ENCODE measurements around the gene CALCB. TPM values are rescaled to one million over a fixed set of nuclear protein-coding genes. Genes with fewer than 3 reads are reported as not detected.

Gene CALCB
- total RNA-seq, 2 experiments from 2014 or later = 0.30 to 0.39 TPM

DNA sequence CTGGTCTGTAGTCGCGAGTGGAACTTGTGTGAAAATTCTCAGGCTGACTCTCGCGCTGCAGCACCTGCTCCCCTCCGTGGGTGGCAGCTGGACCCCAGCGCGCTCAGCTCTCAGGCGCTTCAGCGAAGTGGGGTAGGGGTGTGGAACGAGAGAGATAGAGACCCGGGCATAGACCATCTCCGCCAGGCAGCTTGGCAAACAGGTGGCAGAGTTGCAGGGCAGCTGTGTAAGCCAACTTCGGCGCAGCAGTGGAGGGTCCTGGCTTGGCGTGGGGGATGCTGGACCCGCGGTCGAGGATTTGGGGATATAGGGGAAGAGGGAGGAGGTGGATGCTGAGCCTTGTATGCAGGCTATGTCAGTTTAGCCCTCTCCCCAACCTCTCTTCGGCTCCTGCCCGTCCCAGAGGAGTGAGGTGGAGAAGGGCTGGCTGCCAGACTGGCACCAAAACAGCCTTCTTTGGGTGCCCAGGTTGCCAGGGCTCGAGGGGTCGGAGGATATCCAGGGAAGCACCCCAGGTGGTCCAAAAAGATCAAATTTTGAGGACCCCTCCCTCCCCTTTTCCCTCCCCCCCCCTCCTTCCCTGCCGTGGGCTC lies 746 bp upstream of the CALCB start:
- CTCF ChIA-PET = no interaction called here
- peaks cover 25% of the 10 kb centered on the region for H3K4me1 ChIP-seq (ENCODE audit: insufficient read depth, low read length)
- Mint-ChIP-seq H3K27me3 (peaks cover 39% of the 10 kb centered on the region), H3K9me3 (no peaks in the 10 kb centered on the region), H3K4me1 (ENCODE audit: low read depth) (peaks cover 18% of the 10 kb centered on the region), H3K27ac (no peak overlapping the region), H3K36me3 (ENCODE audit: low read depth) (no peaks in the 10 kb centered on the region), H3K4me3 (peak overlapping the region; percentile 46)
- POLR2A ChIA-PET = no interaction called here
- H3K36me3 ChIP-seq (ENCODE audit: insufficient read depth, low read length) = no peaks in the 10 kb centered on the region
- no peak overlapping the region for H3K4me3 ChIP-seq (ENCODE audit: low read length)
- no peak for TF ChIP-seq CTCF (IDR thresholded peaks at IDR 0.05)
- DNase-seq (peak in 1 of 14 experiments; percentile 13), ATAC-seq (ENCODE audit: poor library complexity) (no peak)
- peaks cover 22 to 23% of the 10 kb centered on the region in 2 experiments for H3K27me3 ChIP-seq (ENCODE audit: control insufficient read depth in 1 of 2, insufficient read depth in 2 of 2, low read length in 2 of 2)
- intact Hi-C loops (cut with DNase I, micrococcal nuclease) = loop anchor here in 1 of 2 experiments (5.0 to 10.0 kb wide), 2 partner anchors 100 to 538 kb away; partner anchors contain the start of gene CALCA
- H3K9me3 ChIP-seq (ENCODE audit: control insufficient read depth in 1 of 2, insufficient read depth in 1 of 2, low read length in 2 of 2) = peaks cover 4 to 9% of the 10 kb centered on the region in 2 experiments
- H3K27ac ChIP-seq (ENCODE audit: low read depth in 1 of 2, low read length in 2 of 2) = no peak overlapping the region

DNA sequence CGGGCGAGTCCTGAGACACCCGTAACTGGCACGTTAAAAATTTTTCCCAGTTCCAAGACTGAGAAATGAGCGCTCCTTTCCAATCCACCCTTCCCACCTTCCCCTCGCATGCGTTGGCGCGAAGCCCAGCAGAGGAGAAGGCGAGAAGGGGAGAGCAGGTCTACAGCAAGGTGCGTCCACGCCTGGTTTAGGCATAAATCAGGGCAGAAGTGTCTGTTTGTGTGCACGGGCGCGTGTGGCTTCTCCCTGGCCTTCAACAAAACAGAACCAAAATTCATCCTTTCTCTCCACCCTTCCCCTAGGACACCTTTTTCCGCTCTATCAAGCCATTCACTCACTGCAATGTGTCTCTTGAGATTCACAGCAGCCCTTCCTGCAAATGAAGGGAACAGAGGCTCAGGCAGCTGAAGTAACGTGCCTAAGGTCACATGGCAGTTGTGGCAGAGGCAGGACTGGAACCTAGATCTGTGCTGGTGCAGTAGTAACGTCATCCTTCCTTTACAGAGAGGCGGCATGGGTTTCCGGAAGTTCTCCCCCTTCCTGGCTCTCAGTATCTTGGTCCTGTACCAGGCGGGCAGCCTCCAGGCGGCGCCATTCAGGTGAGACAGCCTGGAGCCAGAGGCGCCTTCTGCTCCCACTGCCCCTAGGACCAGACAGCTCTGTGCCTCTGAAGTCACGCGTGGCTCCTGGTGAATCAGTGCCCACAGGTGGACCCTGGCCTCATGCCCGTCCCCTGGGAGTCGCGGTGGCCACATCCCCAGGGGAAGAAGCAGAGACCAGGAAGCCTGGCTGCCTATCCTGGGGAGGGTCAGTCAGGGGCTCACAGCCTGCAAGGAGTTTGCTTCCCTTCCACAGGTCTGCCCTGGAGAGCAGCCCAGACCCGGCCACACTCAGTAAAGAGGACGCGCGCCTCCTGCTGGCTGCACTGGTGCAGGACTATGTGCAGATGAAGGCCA lies 1.1 kb downstream of the CALCB start:
- H3K9me3 ChIP-seq (ENCODE audit: control insufficient read depth in 1 of 2, insufficient read depth in 1 of 2, low read length in 2 of 2) = peaks cover 0 to 4% of the 10 kb centered on the region in 2 experiments
- H3K27ac ChIP-seq (ENCODE audit: low read depth in 1 of 2, low read length in 2 of 2) = no peak overlapping the region
- peak overlapping the region; percentile 50 for H3K4me3 ChIP-seq (ENCODE audit: low read length)
- ChIA-PET POLR2A (interaction anchor here (1.6 to 2.5 kb wide), 2 partner anchors 167 to 554 kb away, joined by 4 to 14 read pairs; partner anchors contain the start of gene PSMA1), CTCF (interaction anchor here (0.8 to 2.4 kb wide), 10 partner anchors 25 to 619 kb away, joined by 3 to 25 read pairs (median 4); no protein-coding TSS in a partner anchor)
- peaks cover 18% of the 10 kb centered on the region for H3K4me1 Mint-ChIP-seq (ENCODE audit: low read depth)
- H3K36me3 Mint-ChIP-seq (ENCODE audit: low read depth) = no peaks in the 10 kb centered on the region
- no peak overlapping the region for H3K27ac Mint-ChIP-seq
- H3K4me3 Mint-ChIP-seq = peak overlapping the region; percentile 88
- H3K9me3 Mint-ChIP-seq = no peaks in the 10 kb centered on the region
- H3K27me3 Mint-ChIP-seq = peaks cover 39% of the 10 kb centered on the region
- H3K27me3 ChIP-seq (ENCODE audit: control insufficient read depth in 1 of 2, insufficient read depth in 2 of 2, low read length in 2 of 2) = peaks cover 22 to 23% of the 10 kb centered on the region in 2 experiments
- DNase-seq (peak; percentile 71 to 88 (median 78)), ATAC-seq (ENCODE audit: poor library complexity) (peak; percentile 93)
- intact Hi-C loops (cut with DNase I, micrococcal nuclease) = loop anchor here (1.0 to 10.0 kb wide), 7 partner anchors 102 to 1302 kb away; partner anchors contain the start of gene CALCA (in 1 of the 2)
- no peaks in the 10 kb centered on the region for H3K36me3 ChIP-seq (ENCODE audit: insufficient read depth, low read length)
- peak; percentile 93 for TF ChIP-seq CTCF (IDR thresholded peaks at IDR 0.05)
- peaks cover 25% of the 10 kb centered on the region for H3K4me1 ChIP-seq (ENCODE audit: insufficient read depth, low read length)

GRCh38 chr11:15075162-15075526 lies 1.8 kb downstream of the CALCB start:
- no peak overlapping the region for H3K27ac ChIP-seq (ENCODE audit: low read depth in 1 of 2, low read length in 2 of 2)
- Mint-ChIP-seq H3K9me3 (no peaks in the 10 kb centered on the region), H3K27ac (no peak overlapping the region), H3K4me3 (peak overlapping the region; percentile 88), H3K36me3 (ENCODE audit: low read depth) (no peaks in the 10 kb centered on the region), H3K4me1 (ENCODE audit: low read depth) (peaks cover 18% of the 10 kb centered on the region), H3K27me3 (peaks cover 39% of the 10 kb centered on the region)
- ATAC-seq (ENCODE audit: poor library complexity) (no peak), DNase-seq (no peak)
- TF ChIP-seq CTCF (IDR thresholded peaks at IDR 0.05) = peak; percentile 22
- no peaks in the 10 kb centered on the region for H3K36me3 ChIP-seq (ENCODE audit: insufficient read depth, low read length)
- CTCF ChIA-PET = interaction anchor here (0.8 to 2.4 kb wide), 9 partner anchors 25 to 285 kb away, joined by 3 to 25 read pairs (median 5); no protein-coding TSS in a partner anchor
- intact Hi-C loops (cut with DNase I, micrococcal nuclease) = loop anchor here (1.0 to 10.0 kb wide), 6 partner anchors 167 to 1303 kb away; no protein-coding TSS in a partner anchor
- peaks cover 0 to 4% of the 10 kb centered on the region in 2 experiments for H3K9me3 ChIP-seq (ENCODE audit: control insufficient read depth in 1 of 2, insufficient read depth in 1 of 2, low read length in 2 of 2)
- H3K4me1 ChIP-seq (ENCODE audit: insufficient read depth, low read length) = peaks cover 25% of the 10 kb centered on the region
- POLR2A ChIA-PET = interaction anchor here (1.6 to 2.5 kb wide), 2 partner anchors 167 to 555 kb away, joined by 4 to 14 read pairs; partner anchors contain the start of gene PSMA1
- peaks cover 22 to 23% of the 10 kb centered on the region in 2 experiments for H3K27me3 ChIP-seq (ENCODE audit: control insufficient read depth in 1 of 2, insufficient read depth in 2 of 2, low read length in 2 of 2)
- peak overlapping the region; percentile 50 for H3K4me3 ChIP-seq (ENCODE audit: low read length)

All from CD4-positive, alpha-beta T cell (primary cell).